Activated naive CD4-positive, alpha-beta T cell treated with anti-CD3 and anti-CD28 coated beads for 36 hours (primary cell): ENCODE results near the gene R3HCC1L. TPM values are rescaled to one million over a fixed set of nuclear protein-coding genes. Genes with fewer than 3 reads are reported as not detected.

Experiments
- CTCF ChIA-PET: fragments of 350-600 bp; sonication (Branson Sonifier 250); formaldehyde crosslinking; loops from one replicate; lab custom pipeline; 2021; ENCODE audit warnings: antibody characterized with exemption; lab: Charles Lee
- DNase-seq: peaks from one replicate; pipeline ENCODE4 v3.0.0-alpha.2; 2020
- H3K27ac Mint-ChIP-seq: one replicate; pipeline ENCODE4 v1.8.0; 2021; ENCODE audit warnings: mild to moderate bottlenecking, mixed read lengths
- H3K27me3 Mint-ChIP-seq: one replicate; pipeline ENCODE4 v1.8.0; 2021; ENCODE audit warnings: low read depth, mixed read lengths
- H3K36me3 Mint-ChIP-seq: one replicate; pipeline ENCODE4 v1.8.0; 2021; ENCODE audit warnings: low read depth, mixed read lengths
- H3K4me1 Mint-ChIP-seq: one replicate; pipeline ENCODE4 v1.8.0; 2021; ENCODE audit warnings: low read depth, mixed read lengths
- H3K4me3 Mint-ChIP-seq: one replicate; pipeline ENCODE4 v1.8.0; 2021; ENCODE audit warnings: mild to moderate bottlenecking, moderate library complexity, mixed read lengths
- H3K9me3 Mint-ChIP-seq: one replicate; pipeline ENCODE4 v1.8.0; 2021; ENCODE audit warnings: mixed read lengths
- intact Hi-C: fragments of 100-400 bp; cut with micrococcal nuclease; formaldehyde crosslinking; loops from one replicate; pipeline ENCODE4 v1.15.1; 2023
- total RNA-seq, 2 experiments: library from RNA; stranded (reverse); gene quantifications; one replicate each; pipeline ENCODE4 v1.2.3, GENCODE V29; 2021

R3HCC1L gene
- total RNA-seq, 2 experiments from 2014 or later: 13.4 to 13.6 TPM

DNA sequence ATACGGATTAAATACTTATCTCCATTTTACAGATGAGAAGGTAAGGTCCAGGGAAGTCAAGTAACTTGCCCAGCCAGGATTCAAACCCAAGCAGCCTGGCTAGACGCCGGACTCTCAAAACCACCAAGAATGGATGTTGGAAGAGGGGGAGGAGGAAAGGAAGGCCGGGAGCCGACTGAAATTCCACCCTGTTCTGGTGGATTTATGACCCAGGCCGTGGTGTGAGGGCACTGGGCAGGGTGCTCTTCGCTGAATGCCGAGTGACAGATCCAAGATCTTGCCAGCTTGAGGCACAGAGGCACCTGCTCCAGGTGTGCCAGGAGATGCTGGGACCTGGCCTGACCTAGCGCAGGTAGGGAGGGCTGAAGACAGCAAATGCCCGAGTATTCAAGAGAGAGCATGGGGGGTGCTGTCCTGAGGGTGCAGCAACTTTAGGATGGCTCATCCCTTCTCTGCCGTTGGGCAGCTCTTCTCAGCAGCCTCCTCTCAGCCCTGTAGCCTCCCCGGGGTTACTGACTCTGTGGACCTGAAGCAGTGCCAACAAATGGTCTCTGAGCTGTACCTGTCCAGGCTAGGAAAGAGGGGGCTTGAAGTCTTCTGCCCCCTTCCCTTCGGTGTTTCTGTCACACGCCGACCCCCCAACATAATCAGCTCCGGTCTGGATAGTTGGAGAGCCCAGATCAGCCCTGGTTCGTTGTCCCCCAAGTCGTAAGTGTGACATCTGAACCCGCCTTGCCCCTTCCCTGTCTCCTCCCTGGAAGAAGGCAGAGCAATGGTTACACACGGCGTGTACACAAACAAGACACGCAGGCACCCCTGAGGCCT lies 132.8 kb downstream of the R3HCC1L start:
- Mint-ChIP-seq H3K27ac (no peak overlapping the region), H3K36me3 (no peaks in the 10 kb centered on the region), H3K27me3 (peaks cover 45% of the 10 kb centered on the region), H3K4me3 (no peak overlapping the region), H3K4me1 (no peaks in the 10 kb centered on the region), H3K9me3 (no peaks in the 10 kb centered on the region)
- DNase-seq: no peak
- intact Hi-C loops: no loop called here
- CTCF ChIA-PET: no interaction called here

DNA sequence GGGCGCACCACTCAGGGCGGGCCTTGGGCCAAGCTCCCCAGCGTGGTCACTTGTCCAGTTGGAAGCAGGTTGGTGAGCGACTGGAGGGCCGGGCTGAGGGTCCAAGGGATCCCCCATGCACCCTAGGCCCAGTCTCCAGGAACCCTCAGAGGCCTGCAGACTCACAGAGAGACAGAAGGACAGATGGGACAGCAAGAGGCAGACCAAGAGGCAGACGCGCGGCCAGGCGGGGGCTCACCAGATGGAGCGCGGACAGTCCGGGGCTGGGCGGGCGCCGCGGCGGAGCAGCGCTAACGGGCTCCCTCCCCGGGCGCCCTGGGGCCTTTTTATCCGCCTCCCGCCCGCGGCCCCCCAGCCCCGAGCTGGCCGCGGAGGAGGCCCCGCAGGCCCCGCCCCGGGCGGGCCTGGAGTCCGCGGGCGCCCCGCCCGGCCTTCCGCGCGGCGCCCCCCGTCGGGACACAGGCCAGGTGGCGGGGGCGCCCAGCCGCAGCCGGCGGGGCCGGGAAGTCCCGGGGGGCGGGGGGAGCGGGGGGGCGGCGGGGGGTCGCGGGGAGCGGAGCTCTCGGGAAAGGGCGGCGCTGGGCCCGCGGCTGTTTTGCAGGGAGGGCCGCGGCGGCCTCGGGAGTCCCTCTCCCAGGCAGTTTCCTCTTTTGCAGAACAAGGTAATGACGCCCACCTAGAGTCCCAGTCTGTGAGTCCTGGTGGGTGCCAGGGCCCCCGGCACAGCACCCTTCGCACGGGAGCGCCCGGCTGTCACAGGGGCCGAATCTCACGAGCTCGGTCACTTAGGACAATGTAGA lies 133.6 kb downstream of the R3HCC1L start, which contains the start of gene LOXL4:
Gene LOXL4, minus strand, starts transcription at position 301 of the 800 bp plus-strand sequence. CDS start 5,175 bp downstream, outside the sequence.
- Mint-ChIP-seq H3K4me3 (peak within 1 kb of the TSS; percentile 34), H3K9me3 (no peaks in the 10 kb centered on the region), H3K27ac (no peak within 1 kb of the TSS), H3K4me1 (no peaks in the 10 kb centered on the region), H3K27me3 (peaks cover 53% of the 10 kb centered on the region), H3K36me3 (no peaks in the 10 kb centered on the region)
- CTCF ChIA-PET: no interaction called here
- intact Hi-C loops: no loop called here
- no peak for DNase-seq

DNA sequence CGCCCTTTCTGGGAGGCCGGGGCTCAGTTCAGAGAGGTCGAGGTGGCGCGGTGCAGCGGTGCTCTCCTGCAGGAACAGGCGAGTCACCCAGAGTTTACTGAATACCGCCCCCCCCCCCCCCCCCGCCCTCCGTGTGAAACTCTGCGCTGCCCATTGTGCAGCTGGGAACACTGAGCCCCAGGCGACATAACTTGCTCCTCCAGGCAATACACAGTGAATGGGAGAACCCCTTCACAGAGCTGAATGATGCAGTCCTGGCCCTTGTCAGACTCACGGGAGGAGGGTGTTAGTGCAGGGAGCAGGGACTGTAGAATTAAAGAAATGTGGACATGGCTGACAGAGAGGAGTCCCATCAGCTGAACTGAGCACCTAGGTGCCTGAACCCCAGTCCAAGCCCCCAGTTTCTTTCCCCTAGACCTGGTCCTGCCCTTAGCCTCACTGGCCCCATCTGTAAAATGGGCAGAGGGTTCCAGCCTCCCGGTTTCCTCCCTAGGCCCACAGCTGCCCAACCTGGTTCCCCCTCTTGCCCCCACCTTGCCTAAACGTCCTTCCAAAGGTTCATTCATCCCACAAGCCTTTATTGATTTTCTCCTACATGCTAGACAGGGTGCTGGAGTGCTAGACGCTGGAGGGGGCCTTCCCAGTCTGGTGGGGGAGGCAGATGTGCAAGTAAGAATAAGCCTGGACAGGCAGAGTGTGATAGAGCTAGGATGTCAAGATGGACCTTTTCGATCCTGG lies 134.4 kb downstream of the R3HCC1L start:
- intact Hi-C loops: no loop called here
- CTCF ChIA-PET: interaction anchor here (0.6 kb wide), 1 partner anchor 104 kb away, joined by 3 read pairs; no protein-coding TSS in a partner anchor
- Mint-ChIP-seq H3K36me3 (no peaks in the 10 kb centered on the region), H3K27me3 (peaks cover 54% of the 10 kb centered on the region), H3K9me3 (no peaks in the 10 kb centered on the region), H3K4me1 (no peaks in the 10 kb centered on the region), H3K27ac (no peak overlapping the region), H3K4me3 (no peak overlapping the region)
- no peak for DNase-seq

DNA sequence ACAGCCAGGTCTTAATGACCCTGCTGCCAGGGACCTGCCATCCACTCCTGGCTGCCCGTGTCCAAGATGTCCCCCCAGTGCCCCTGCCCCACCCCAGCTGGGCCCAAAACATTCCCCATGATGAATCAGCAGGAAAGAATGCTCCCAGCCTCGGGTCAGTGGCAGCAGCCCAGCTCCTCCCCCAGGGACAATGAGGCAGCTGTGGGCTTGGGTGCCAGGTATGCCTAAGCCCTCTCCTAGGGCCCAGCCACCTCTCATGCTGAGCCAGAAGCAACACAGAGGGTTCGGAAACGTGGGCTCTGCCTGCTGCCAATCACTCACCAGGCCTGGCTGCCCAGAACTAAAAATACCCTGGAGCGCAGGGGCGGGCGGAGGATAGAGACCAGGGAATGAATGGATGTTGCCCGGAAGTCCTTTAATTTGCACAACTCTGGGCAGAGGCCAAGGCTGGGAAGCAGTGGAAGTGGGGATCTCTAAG lies 135.0 kb downstream of the R3HCC1L start:
- Mint-ChIP-seq H3K4me3 (no peak overlapping the region), H3K9me3 (no peaks in the 10 kb centered on the region), H3K36me3 (no peaks in the 10 kb centered on the region), H3K4me1 (no peaks in the 10 kb centered on the region), H3K27me3 (peaks cover 54% of the 10 kb centered on the region), H3K27ac (no peak overlapping the region)
- intact Hi-C loops: no loop called here
- no peak for DNase-seq
- CTCF ChIA-PET: no interaction called here

DNA sequence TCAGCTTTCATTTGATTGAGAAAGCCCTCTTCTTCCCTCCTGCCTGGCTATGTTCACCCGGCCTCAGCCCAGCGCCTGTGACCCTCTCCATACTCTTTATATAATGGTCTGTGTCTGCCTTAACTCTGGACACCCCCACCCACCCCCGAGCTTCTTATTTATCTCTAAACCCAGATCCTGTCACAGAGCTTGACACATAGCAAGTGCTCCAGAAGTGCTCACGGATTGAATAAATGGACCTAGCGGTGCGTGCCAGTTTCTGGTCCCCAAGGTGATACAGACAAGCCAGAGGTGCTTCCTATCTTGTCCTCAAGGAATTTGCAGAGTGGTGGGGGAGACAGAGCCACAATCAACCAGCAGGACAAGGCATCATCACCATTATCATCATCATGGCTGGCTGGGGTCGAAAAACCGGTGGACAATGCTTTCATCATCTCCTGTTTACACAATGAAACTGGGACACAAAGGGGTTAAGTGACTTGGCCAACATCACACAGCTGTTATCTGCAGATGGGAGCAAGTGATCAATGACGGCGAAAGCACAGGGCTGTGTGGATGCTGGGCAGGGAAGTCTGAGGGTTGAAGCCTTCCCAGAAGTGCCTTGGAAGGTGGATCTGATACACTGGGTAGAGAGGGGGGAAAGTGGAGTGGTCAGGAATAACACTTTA lies 135.8 kb downstream of the R3HCC1L start:
- Mint-ChIP-seq H3K4me1 (no peaks in the 10 kb centered on the region), H3K9me3 (no peaks in the 10 kb centered on the region), H3K36me3 (no peaks in the 10 kb centered on the region), H3K4me3 (no peak overlapping the region), H3K27me3 (peaks cover 54% of the 10 kb centered on the region), H3K27ac (no peak overlapping the region)
- DNase-seq: no peak
- intact Hi-C loops: no loop called here
- CTCF ChIA-PET: no interaction called here

DNA sequence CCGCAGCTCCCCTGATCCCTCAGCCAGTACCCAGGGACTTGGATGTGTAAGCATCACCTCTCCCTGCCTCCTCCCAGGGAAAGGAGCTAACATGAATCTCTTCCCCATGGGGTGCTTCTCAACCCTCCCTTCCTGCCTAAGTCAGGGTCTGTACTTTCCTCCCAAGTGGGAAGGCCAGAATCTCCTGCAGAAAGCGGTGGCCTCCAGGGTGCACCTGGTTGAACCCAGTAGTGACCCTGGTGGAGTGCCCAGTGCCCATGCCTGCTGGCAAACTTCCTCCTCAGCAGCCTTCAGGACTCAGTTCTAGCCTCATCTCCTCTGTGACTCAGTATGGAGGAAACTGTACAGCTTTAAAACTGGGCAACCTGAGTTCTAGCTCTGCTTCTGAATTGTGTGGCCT lies 136.3 kb downstream of the R3HCC1L start:
- intact Hi-C loops: no loop called here

DNA sequence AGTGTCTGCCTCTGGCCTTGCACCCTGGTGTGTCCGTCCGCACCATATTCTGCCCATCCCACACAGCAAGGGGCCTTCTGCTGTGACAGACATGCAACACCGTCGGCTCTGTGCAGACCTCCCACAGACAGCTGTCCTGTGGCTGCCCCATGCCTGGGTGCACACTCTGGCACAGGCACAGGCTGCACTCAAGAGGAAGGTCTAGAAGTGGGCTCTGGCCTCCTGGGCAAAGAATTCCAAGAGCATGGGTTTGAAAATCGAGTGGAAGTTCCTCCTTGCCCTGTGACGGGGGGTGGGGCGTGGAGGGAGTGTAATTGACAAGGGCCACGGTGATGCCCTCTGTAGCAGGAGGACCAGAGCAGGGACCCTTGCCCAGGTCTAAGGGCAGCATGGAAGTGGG lies 137.8 kb downstream of the R3HCC1L start:
- H3K27ac Mint-ChIP-seq: no peak overlapping the region
- CTCF ChIA-PET: no interaction called here
- intact Hi-C loops: no loop called here
- peaks cover 43% of the 10 kb centered on the region for H3K27me3 Mint-ChIP-seq
- no peak for DNase-seq
- H3K9me3 Mint-ChIP-seq: no peaks in the 10 kb centered on the region
- H3K36me3 Mint-ChIP-seq: no peaks in the 10 kb centered on the region
- no peak overlapping the region for H3K4me3 Mint-ChIP-seq
- no peaks in the 10 kb centered on the region for H3K4me1 Mint-ChIP-seq

More for the DNA sequence above, 136.3 kb downstream of the R3HCC1L start:
- DNase-seq: no peak
- no peaks in the 10 kb centered on the region for H3K36me3 Mint-ChIP-seq
- no peaks in the 10 kb centered on the region for H3K4me1 Mint-ChIP-seq
- no peaks in the 10 kb centered on the region for H3K9me3 Mint-ChIP-seq
- H3K27me3 Mint-ChIP-seq: peaks cover 52% of the 10 kb centered on the region
- CTCF ChIA-PET: no interaction called here
- H3K4me3 Mint-ChIP-seq: no peak overlapping the region
- H3K27ac Mint-ChIP-seq: no peak overlapping the region

DNA sequence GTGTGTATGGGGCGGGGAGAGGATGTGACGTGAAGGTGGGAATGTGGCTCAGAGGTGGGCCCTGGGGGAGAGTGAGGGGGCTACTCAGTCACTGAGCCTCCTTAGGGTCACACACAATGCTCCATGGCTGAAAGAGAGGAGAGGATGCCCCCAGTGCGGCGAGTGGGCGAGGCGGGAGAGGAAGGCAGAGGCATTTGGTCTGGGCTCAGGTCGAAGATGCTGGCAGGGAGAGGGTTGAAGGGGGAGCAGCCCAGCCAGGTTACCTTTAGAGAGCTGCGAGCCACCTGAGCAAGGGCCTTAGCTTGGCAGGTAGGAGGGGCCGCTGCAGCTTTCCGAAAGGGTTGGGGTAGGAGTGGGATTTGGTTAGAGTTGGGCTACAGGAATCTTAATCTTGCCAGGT lies 138.2 kb downstream of the R3HCC1L start:
- no peak overlapping the region for H3K4me3 Mint-ChIP-seq
- DNase-seq: no peak
- no peak overlapping the region for H3K27ac Mint-ChIP-seq
- H3K9me3 Mint-ChIP-seq: no peaks in the 10 kb centered on the region
- H3K27me3 Mint-ChIP-seq: peaks cover 42% of the 10 kb centered on the region
- intact Hi-C loops: no loop called here
- H3K4me1 Mint-ChIP-seq: no peaks in the 10 kb centered on the region
- no peaks in the 10 kb centered on the region for H3K36me3 Mint-ChIP-seq
- CTCF ChIA-PET: no interaction called here

DNA sequence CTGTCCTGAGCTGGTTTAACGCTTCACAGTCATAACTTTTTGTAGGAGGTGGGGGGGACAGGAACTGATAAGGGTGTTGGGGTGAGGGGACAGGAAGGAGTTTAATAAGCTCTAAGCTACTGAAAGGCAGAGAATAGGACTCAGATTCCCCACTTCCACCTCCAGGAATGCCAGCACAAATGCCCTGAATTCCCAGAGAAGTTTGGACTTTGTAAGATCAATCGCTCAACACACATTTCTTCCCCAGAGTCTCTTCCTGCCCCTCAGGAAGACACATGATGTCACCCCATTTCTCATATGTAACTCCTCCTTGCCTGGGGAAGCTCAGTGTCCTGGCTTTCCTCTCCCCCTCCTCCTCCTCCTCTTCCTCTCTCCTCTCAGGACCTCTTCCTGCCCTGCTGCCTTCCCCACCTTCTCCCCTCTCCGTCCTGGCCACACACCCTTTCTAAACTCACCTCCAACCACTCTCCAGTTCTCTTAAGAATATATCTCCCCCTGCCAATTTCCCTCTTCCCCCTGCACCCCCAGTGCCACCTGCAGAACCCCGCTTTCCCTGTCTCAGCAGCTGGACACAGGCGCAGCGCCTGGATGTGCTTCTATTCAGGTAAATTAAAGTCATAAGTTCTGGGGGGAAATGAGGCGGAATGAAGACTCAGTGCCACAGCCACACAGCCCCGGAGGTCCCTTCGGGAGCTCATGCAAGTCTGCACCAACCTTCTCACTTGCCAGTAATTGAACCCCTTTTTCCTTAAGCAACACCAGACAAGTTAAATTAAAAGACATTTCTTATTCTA lies 138.8 kb downstream of the R3HCC1L start:
- H3K4me3 Mint-ChIP-seq: no peak overlapping the region
- H3K36me3 Mint-ChIP-seq: no peaks in the 10 kb centered on the region
- no peaks in the 10 kb centered on the region for H3K9me3 Mint-ChIP-seq
- no peaks in the 10 kb centered on the region for H3K4me1 Mint-ChIP-seq
- CTCF ChIA-PET: no interaction called here
- peaks cover 42% of the 10 kb centered on the region for H3K27me3 Mint-ChIP-seq
- DNase-seq: no peak
- intact Hi-C loops: no loop called here
- no peak overlapping the region for H3K27ac Mint-ChIP-seq

DNA sequence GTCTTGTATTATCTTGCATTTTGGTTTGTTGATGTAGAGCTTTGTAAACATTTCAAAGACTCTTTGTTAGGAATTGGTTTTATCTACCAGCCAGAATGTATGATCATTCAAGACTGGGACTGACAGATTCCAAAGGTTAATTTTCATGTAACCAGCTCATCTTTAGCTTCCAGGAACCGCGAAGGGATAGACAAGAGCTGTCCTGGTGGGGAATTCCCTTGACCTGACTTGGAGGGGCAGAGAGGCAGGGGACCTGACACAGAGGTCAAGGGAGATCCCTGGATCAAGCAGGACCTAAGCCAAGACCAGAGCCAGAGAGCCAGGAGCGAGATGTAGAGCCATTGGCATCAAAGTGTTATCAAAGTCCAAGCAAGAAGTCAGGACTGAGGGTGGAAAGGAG lies 140.1 kb downstream of the R3HCC1L start:
- no peaks in the 10 kb centered on the region for H3K4me1 Mint-ChIP-seq
- no peaks in the 10 kb centered on the region for H3K9me3 Mint-ChIP-seq
- intact Hi-C loops: no loop called here
- no peak overlapping the region for H3K4me3 Mint-ChIP-seq
- peaks cover 34% of the 10 kb centered on the region for H3K27me3 Mint-ChIP-seq
- DNase-seq: no peak
- CTCF ChIA-PET: no interaction called here
- no peak overlapping the region for H3K27ac Mint-ChIP-seq
- H3K36me3 Mint-ChIP-seq: no peaks in the 10 kb centered on the region

DNA sequence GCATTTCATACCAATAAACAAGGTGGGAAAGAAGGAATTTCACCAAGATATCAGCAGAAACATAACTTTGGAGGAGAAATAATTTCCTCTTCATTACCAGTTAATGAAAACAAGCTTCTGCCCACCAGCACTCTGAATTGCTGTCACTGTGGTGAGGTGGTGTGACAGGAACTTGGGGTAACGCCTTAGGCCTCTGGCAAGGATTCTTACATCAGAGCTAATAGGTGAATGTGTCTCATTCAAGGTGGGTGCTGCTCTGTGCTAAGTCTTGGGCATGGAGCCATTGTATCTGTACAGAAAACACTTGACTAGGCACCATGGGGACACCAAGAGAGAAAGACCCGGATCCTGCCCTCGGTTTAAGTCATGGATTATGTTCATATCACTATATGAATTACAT lies 141.9 kb downstream of the R3HCC1L start:
- intact Hi-C loops: no loop called here

More for the DNA sequence above, 141.9 kb downstream of the R3HCC1L start:
- Mint-ChIP-seq H3K27ac (no peak overlapping the region), H3K4me1 (no peaks in the 10 kb centered on the region), H3K36me3 (no peaks in the 10 kb centered on the region), H3K27me3 (peaks cover 25% of the 10 kb centered on the region), H3K4me3 (no peak overlapping the region), H3K9me3 (peaks cover 3% of the 10 kb centered on the region)
- no peak for DNase-seq
- CTCF ChIA-PET: interaction anchor here (0.5 kb wide), 1 partner anchor 166 kb away, joined by 3 read pairs; no protein-coding TSS in a partner anchor
